Measurements from ENCODE around the gene PACSIN3. TPM values are rescaled to one million over a fixed set of nuclear protein-coding genes. Genes with fewer than 3 reads are reported as not detected.

Gene PACSIN3
- total and polyA plus RNA-seq, 12 donors: 146 to 335 (median 248) TPM

DNA sequence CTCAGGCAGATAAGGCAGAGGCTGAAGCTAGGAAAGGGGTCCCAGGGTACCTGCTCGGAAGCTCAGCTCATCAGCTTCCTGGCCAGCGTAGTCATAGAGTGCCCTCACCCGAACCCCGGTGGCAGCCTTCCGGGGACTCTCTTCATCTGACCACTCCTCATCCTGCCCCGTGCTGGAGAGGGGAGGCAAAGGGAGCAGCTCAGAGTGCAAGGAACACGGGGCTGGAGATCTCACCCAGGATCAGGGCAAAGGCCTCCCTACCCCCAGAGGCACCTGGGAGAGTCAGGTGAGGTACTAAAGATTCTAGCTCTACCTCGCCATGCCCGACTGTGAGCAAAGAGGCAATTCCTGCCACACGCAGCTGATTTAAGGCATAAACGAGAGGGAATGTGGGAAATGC is 7.9 kb downstream of the PACSIN3 start:
- H3K36me3 ChIP-seq: peaks cover 0 to 56% (median 12%) of the 10 kb centered on the region in 9 donors
- intact Hi-C loops (cut with DNase I): loop anchor here (2.0 to 10.0 kb wide), 9 partner anchors 34 to 229 kb away; partner anchors contain the start of genes NR1H3 (in 5 of the 10), ACP2 (in 1 of the 10), DDB2 (in 1 of the 10) and SLC39A13 (in 1 of the 10)
- 79 to 87% methylated on average over 11 of the region's 11 CpGs for WGBS, 2 donors

DNA sequence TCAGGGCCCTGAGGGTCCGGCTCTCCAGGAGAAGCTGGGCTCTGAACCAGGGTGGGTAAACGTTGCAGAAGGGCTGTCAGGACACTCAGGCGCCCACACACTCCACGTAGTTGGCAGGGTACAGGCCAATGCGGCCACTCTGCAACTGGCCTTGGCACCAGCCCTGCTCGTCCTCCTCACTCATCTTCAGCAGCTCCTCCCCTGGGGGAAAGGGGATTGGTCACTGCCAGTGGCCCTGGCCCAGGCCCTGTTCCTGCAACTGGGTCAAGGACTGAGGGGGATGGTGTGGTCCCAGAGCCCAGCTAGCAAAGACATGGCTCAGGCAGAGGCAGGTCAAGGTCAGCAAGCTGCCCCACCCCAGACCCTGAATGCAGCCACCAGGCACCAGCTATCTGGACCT is 8.4 kb downstream of the PACSIN3 start:
- Histone ChIP-seq H3K27me3 (no peaks in the 10 kb centered on the region), H3K4me1 (peaks cover 29 to 85% (median 61%) of the 10 kb centered on the region in 9 donors), H3K36me3 (peaks cover 0 to 61% (median 15%) of the 10 kb centered on the region in 9 donors), H3K4me3 (peak overlapping the region in 8 of 10 donors; percentile 75 to 97 (median 86)), H3K27ac (peak overlapping the region; percentile 92 to 100 (median 98)), H3K9me3 (no peaks in the 10 kb centered on the region)
- peak; percentile 52 to 53 for DNase-seq
- TF ChIP-seq CTCF (IDR thresholded peaks at IDR 0.05): no peak
- ATAC-seq: peak in 7 of 8 donors; percentile 0 to 20 (median 15)
- intact Hi-C loops (cut with DNase I): loop anchor here (2.0 to 10.0 kb wide), 11 partner anchors 34 to 229 kb away; partner anchors contain the start of genes NR1H3 (in 5 of the 10), DDB2 (in 3 of the 10), ACP2 (in 1 of the 10) and SLC39A13 (in 1 of the 10)
- WGBS, 2 donors: 31 to 35% methylated on average over 6 of the region's 6 CpGs

More for the DNA sequence above, 7.9 kb downstream of the PACSIN3 start:
- ATAC-seq (no peak), DNase-seq (no peak)
- Histone ChIP-seq H3K4me3 (peak overlapping the region in 2 of 10 donors; percentile 75 to 87), H3K27me3 (peaks cover 0 to 3% (median 0%) of the 10 kb centered on the region in 7 donors), H3K4me1 (peaks cover 29 to 85% (median 59%) of the 10 kb centered on the region in 9 donors), H3K9me3 (no peaks in the 10 kb centered on the region), H3K27ac (peak overlapping the region; percentile 92 to 100 (median 98))
- TF ChIP-seq CTCF (IDR thresholded peaks at IDR 0.05): no peak

DNA sequence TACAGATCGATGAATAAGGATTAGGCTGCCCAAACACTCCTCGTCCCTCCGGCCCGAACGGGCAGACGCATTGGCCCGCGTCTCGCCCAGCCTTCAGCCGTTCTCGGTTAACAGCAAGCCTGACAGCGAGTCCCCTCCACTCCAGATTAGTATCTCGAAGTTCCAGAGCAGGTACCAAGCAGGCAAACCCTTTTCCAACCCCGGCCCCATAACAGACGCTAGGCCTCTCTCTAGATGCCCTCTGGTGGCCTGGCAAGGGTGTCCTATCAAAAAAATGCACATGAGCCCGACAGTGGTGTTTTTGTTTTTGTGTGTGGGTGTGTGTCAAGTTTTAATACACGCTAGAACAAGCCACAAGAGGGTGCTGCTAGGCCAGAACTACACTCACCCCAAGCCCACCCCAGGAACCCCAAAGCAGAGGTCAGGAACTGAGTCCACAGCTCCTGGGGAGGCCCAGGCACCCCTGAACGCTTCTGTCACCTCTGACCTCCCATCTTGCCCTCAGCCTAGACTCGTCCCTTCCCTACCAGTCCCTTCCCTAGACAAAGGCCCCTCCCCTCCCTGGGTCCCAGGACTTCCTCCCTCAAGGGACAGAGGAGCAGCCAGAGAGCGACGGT is 8.9 kb downstream of the PACSIN3 start:
- Histone ChIP-seq H3K4me1 (peaks cover 29 to 87% (median 66%) of the 10 kb centered on the region in 9 donors), H3K9me3 (no peaks in the 10 kb centered on the region), H3K36me3 (peaks cover 0 to 66% (median 18%) of the 10 kb centered on the region in 9 donors), H3K27ac (peak overlapping the region; percentile 92 to 100 (median 98)), H3K4me3 (peak overlapping the region; percentile 65 to 100 (median 86)), H3K27me3 (no peaks in the 10 kb centered on the region)
- intact Hi-C loops (cut with DNase I): loop anchor here (2.0 to 10.0 kb wide), 10 partner anchors 35 to 230 kb away; partner anchors contain the start of genes NR1H3 (in 5 of the 10), DDB2 (in 3 of the 10), ACP2 (in 1 of the 10) and SLC39A13 (in 1 of the 10)
- ATAC-seq: peak; percentile 32 to 57 (median 45)
- DNase-seq: peak in 1 of 2 donors; percentile 77
- peak; percentile 41 to 76 (median 60) for TF ChIP-seq CTCF (IDR thresholded peaks at IDR 0.05)
- WGBS, 2 donors: 0 to 1% methylated on average over 21 of the region's 21 CpGs

All from heart right ventricle (tissue), 16 donors.